Kidney tubule cell (primary cell): ENCODE data around the gene RTP5.

Source experiments
- DNase-seq: peaks from one replicate; pipeline ENCODE4 v3.0.0-alpha.2; 2018; ENCODE audit warnings: low spot score

The RTP5 gene

DNA sequence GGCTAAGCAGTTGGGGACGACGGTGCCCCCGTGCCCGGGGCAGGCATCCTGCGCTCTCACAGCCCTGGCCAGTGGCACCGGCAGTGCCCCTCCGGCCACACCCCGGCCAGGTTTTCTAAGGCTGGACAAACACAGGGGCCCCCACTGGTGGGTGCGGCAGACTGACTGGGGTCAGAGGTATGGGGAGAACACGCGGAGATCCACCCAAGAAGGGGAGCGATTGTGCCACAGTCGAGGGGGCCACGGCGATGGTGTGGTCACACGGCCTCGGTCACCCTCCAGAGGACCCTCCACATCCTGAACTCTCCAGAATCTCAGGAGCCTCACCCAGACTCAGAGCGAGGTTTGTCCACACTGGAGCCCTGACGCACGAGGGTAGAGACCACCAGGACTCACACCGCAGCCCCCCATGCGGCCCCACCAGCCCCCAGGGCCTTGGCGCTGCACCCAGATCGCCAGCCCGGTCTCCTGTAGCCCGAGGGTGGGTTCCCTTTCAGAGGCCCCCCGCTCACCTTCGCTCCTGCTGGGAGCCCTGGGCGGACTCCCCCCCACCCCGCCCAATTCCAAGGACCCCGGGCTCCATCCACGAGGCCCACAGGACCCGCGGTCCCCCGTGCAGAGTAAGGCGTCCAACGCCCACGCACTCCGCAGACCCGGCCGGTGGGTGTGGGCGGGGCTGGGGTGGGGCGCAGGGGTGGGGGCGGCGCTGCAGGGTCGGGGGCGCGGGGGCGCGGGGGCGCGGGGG is 26.0 kb upstream of the RTP5 start:
- no peak for DNase-seq

DNA sequence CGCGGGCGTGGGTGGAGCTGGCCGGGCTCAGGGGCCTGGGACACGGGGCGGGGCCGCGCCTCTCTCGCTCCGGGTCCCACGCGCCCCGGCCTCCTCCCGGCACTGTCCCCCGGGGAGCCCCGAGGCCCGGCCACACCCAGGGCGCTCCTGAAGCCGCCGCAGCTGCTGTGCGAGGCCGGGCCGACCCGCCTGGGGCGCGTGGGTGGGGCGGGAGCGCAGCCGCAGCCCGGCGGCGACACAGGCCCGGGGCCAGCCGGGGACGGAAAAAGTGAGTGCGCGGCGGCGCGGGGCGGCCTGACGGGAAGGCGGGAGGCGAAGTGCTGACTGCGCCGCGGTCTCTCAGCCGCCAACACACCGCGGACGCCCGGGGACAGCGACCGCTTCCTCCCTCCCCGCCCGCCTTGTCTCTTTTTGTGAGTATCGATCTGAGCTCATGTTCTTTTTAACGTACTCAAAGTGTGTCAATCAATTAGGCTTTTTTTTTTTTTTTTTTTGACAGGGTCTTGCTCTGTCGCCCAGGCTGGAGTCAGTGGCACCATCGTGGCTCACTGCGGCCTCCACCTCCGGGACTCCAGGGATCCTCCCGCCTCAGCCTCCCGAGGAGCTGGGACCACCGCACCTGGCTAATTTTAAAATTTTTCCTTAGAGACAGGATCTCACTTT is 25.3 kb upstream of the RTP5 start:
- peak; percentile 25 for DNase-seq

DNA sequence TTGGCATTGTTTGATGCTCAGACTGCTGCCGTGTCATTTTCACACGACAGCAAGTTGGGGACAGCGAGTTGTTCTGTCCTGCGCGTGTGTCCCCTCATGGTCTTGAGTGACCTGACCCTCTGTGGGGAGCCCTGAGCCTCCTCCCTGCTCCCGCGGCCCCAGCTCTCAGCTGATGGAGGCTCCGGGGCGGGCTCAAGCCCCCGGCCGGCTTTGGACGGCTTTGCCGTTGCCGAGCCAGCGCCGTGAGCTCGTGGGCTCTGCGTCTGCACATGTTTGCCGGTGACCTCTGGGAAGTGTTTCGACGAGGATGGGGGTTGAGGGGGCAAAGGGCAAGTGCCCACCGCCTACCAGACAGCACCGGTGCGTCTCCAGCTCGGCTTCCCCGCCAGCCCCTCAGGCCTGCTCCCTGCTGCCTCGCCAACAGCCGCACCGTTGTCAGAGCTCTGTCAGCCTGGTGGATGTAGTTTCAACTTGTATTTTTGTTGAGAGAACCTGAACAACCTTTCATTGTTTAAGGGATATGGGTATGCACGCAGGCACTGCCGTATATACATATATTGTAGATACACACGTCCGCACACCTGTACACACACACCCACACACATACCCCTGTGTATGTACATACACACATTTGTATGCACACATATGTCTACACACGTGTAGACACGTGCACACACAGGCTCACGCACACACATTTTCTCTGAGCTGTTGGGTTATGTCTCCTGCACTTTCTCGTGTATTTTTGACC is 24.5 kb upstream of the RTP5 start:
- no peak for DNase-seq

DNA sequence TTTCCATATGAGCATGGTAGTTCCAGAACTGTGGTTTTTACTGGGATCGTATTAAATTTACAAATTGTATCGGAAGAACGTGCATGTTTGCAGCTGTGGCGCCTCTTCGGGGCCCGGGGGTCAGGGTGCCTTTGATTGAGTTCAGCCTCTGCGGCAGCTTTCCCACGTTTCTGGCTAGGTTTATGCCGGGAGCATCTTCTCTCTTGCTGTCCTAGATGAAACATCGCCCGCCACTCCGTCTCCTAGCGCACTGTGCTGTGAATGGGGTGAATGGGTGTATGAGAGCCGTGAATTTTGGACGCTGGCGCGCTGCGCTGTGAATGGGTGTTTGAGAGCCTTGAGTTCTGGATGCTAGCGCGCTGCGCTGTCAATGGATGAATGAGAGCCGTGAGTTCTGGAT is 23.1 kb upstream of the RTP5 start:
- no peak for DNase-seq

DNA sequence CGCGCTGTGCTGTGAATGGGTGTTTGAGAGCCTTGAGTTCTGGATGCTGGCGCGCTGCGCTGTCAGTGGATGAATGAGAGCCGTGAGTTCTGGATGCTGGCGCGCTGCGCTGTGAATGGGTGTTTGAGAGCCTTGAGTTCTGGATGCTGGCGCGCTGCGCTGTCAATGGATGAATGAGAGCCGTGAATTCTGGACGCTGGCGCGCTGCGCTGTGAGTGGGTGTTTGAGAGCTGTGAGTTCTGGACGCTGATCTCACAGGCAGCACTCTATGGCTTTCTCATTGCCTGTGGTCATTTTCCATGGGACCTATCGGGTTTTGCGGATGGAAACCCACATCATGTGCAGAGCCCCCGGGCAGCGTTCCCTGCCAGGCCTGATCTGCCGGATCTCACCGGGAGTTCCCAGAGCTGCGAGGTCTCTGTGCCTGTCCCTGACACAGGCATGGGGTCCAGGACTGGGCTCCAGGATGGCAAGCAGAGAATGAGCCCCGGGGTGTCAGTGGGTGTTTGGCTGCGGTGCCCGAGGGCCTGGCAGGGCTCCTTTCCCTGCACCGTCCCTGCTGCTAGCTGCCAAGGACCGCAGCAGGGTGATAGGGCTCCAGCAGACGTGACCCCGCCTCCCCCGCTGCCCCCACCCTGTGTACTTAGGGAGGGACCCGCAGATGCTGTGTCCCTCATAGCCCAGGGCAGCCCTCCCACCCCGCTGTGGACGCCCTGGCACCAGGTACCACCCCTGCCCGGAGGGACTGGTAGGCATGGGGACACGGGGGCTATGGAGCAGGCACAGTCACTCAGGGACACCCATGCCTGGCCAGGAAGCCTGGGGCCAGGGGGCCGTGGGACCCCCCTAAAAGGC is 20.5 kb upstream of the RTP5 start:
- no peak for DNase-seq

DNA sequence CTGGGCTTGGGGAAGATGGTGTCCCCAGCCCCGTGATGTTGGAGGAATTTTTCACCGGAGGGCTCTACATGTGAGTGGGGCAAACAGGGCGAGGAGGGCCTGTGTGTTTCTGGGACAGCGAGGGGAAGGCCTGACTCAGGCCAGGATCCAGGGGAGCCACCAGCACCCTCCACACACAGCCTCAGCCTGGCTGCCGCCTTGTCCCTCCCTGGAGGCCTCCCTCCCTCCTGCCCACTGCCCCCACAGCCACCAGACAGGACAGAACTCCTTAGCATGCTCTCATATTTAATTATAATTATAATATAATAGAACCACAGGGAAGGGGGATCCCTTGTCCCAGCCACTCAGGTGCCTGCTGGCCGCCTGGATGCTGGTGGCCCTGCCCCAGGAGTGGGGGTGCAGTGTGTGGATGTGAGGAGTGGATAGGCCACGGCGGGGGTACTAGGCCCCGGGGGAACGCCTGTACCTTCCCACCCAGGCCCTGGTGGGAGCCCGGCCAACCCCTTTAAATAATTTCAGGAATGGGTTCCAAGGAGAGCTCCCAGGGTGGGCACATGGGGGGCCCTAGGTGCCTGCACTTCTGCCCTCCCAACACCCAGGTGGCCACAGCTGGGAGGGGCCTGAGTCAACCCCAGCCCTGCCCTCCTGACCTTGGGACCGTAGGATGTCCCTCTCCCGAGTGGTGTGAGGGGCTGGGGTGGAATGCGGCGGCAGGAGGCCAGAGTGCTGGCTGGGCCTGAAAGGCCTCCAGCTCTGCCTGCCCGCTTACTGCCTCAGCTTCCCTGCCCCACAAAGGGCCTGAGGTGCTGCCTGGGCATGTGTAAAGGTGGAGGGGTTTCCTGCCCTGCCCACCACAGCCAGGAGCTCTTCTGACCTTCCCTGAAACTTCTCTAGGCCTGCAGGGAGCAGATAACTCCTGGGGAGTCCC is 19.6 kb upstream of the RTP5 start:
- no peak for DNase-seq

DNA sequence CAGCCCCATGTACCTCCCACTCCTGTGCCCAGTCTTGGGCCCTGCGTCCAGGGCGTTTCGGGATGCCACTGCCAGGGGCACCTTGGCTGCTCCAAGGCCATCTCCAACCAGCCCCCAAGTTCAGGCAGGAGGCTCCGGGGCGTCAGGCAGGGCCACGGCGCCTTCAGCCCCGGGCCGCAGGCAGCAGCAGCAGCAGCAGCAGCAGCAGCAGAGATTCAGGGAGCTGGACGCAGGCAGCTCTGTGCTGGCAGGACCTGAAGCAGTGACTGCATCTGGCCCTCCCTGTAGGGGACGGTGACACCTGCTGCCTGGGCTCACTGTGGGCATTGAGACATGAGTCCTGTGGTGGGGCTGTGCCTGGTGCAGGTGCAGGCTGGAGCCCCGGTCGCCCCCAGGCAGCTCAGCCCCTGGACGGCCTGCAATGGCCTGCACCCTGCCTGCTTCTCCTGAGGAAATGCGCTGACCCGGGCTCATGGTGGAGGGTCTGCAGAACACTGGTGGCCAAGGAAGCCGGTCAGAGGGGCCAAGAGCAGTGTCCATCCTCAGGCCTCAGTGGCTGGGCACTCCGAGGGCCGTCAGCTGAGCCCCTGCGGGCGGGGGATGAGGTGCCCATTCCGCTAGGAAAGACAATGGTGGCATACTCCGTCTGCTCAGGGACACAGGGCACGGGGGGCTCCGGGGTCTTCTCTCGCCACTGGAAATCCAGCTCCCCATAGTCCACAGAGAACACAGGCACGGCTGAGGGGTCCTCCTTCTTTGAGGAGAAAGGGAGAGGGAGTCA is 18.8 kb upstream of the RTP5 start:
- DNase-seq = no peak

DNA sequence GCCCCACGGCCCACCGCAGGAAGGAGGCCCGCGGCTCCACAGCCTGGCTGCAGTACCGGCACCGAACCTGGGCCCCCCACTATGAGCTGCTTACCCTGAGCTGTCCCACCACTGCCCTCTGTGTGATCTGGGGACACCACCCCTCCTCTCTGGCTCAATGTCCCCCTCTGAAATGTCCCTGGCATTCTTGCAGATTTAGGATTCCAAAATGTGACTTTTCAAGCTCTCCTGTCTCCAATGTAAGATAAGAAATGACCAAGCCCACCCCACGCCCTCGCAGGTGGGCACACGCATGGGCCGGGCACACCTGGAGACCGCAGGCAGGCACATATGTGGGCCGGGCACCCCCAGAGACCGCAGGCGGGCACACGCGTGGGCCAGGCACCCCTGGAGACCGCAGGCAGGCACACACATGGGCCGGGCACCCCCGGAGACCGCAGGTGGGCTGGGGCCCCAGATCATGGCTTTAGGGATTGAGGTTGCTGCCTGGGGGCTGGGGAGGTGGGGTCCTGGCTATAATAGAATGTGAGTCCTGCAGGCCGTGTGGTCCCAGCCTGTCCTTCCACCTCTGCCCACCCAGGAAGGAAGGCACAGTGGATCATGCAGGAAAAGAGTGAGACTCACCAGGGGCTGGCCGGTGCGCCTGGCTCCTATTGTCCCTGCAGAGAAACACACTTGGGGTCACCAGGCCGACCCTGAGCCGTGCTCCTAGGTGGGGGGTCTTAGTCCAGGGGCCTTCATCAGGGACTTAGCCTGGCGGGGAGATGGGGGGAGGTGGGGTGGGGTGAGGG is 18.0 kb upstream of the RTP5 start:
- no peak for DNase-seq

DNA sequence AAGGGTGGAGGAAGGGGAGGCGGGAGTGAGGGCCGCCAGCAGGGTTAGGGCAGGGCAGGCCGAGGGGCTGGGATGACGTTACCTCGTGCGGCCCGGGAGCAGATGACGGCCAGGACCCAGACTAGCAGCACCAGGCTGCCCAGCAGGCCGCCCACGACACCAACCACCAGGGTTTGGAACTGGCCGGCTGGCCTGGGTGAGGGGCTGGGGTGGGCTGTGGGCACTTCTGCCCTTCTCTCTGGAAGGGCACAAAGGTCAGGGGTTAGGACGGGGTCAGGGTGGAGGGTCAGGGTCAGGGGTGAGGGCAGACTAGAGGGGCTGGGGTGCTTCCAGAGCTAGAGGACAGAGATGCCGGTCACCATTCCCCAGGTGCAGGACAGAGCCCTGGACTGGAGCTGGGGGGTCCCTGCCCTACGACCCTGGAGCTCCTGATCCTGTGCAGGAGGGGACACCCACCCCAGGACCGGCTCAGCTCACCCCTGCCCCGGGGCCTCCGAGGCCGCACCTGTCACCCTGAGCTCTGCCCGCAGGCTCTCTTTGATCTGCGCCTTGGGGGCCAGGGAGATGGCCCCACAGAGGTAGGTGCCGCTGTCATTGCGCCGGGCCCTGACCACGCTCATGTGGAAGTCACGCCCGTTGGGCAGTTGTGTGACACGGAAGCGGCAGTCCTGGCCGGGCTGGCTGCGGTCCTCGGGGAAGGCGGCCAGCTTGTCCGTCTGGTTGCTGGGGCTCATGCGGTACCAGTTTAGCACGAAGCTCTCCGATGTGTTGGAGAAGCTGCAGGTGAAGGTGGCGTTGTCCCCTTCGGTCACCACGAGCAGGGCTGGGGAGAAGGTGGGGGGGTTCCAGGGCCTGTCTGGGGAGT is 17.2 kb upstream of the RTP5 start:
- no peak for DNase-seq

DNA sequence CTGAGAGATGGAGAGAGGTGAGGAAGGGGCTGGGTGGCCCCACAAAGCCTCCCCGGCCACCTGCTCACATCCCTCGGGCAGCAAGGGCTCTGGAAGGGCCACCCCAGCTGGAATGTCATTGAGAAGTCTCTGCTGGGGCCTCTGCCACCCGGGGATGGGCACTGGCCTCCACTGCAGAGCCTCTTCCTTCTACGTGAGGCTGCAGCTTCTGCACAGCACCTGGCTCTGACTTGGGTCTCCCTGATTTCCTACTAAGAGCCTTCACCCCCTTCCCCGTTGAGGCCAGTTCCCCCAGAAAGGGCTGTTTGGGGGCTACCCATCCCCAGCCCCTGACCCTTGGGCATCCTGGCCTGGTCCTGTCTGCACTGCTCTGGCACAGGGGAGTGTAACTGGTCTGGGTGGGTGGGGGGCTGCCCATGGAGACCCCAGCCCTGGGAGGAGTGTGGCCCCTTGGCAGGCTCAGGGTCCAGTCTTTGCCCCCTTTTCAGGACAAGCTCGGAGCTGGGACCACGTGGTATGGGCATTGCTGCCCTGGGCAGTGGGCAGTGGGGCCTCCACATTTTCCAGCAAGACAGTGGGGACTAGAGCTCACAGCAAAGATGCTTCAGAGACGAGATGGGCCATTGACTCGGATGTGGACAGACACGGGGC is 16.4 kb upstream of the RTP5 start:
- DNase-seq = no peak

DNA sequence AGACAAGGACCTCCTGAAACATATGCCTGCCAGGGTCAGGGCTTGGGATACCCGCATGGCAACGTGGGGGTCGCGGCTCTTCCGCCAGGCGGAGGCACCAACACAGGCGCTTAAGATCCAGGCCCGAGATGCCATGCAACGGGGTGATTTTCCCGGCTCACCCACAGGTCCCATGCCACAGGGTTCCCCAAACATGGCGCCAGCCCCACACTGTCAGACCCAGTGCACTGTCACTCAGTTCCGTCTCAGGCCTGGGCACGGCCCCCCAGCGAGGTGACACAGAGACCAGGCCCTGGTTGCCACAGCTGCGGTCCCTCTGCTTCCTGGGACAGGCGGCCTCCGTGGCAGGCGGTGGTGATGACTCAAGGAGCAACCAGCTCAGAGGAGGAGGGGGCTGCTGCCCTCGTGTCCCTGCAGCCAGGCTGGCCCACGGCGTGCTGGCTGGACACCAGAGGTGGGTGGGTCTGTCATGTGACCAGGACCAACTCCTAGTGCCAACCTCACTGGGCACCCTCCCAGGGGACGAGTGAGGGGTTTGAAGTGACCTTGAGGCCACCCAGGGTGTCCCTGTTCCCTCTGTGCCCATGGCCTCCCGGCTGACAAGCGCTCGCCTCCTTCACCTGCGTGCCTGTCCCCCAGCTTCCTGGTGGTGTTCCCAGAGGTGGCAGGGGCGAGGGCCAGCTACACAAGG is 15.7 kb upstream of the RTP5 start:
- DNase-seq = peak; percentile 39

DNA sequence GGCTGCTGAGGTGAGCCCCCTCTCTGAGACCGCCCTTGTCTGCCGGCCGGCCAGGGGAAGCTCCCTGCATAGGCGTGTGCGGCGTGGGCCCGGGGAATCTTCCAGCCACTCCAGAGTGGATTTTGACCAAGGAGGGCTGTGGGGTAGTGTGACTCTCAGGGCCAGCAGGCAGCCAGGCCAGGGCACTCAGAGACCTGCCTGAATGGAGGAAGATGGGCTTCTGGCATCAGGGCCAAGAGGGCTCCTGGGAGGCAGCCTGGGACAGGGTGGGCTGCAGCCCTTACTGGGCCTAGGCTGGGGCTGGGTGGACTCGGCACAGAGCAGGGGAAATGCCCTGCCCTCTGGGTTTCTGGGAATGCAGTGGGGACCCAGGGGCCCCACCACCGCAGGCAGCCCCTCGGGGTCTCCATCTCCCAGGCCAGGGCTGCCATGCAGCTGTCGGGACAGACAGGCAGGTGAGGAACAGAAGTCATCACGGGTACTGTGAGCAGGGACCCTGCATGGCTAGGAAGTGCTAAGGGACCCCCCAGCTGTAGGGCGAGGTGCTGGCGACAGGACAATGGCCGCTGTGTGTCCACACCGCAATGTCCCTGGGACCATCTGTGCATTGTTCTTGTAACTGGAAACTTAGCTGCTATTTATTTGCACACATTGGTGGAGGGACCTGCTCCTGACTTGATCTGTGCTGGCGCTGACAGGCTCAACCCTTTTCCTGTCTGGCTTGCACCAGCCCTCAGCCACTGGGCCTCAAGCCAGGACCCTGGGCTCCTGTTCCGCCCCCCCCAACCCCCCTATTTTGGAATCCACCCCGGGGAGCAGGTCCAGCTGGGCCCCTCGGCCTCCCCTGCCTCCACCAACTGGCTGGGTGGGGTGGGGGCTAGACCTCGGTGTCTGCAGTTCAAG is 14.9 kb upstream of the RTP5 start:
- DNase-seq = no peak

DNA sequence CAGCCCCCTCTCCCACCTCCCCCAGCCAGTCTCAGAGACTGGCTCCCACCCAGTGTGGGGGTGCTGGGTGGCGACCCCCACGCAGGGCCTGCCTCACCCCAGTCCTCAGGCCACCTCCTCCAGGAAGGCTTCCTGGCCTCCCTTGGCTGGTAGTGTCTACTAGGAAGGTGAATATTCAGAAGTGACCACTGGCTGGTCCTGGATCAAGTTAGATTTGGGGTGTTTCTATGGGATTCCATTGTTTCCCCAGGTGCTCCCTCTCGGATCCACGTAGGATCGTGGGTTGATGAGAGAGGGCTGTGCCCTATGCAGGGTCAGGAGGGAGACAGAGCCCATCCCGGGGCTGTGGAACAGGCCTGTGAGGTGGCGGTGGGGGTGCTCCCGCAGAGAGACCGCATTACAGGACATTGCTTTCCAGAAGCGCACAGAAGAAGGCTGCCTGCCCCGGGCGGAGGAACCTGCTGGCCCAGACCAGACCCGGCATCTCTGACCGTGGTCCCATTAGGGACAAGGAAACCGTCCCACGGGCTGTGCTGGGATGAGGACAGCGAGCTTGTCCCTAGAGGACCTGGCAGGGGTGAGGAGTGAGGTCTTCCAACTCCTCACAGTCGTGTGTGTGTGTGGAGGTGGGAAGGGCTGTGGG is 14.2 kb upstream of the RTP5 start:
- no peak for DNase-seq

DNA sequence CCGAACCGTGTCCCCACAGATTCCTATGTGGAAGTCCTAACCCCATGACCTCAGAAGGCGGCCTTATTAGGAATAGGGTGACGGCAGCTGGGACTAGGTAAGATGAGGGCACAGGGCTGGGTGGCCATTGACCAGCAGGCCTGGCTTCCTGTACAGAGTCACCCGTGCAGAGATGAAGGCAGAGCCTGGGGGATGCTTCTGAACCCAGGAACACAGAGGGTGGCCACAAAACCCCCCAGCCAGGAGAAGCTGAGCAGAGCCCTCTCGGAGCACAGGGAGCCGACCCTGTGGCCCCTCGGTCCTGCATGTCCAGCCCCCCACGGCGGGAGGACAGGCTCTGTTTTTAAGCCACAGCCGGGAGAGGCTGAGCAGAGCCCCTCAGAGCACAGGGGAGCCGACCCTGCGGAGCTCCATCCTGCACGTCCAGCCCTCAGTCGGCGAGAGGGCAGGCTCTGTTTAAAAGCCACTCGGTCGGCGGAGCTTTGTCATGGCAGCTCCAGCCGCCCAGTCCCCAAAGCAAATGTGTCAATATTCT is 13.6 kb upstream of the RTP5 start:
- no peak for DNase-seq

DNA sequence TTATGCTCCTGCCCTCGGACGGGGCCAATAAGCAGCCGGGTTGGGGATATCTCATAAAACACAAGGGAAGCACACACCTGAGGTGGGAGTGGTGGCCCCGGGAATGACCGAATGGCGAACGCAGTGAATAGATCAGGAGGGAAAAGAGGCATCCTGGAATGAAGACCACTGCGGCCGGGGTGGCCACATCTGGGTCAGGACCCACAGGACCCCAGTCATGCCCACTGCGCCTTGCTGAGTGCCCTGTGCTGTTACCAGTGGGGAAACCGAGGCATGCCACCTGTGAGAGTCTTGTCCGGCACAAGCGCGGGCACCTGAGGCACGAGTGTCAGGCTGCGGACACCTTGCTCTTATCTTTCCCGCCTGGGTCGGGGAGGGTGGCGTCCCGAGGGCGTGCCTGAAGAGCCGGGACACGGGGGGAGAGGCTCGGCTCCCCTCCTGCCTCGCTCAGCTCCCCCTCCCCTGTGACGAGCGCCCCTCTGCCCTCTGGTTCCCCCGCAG is 12.4 kb upstream of the RTP5 start:
- no peak for DNase-seq
